Mesendoderm (in vitro differentiated cells): ENCODE results near the gene BMP8B.
"Not testable (repeated sequence)": the region's sequence is repeated elsewhere in the genome, so short reads cannot be mapped to it uniquely, and the experiment has no call there.

Source experiments
- DNase-seq: peaks from one replicate; pipeline ENCODE4 v3.0.0; 2013
- H2AK5ac ChIP-seq: 2 replicates; pipeline ENCODE4 v1.6.1; 2013; ENCODE audit warnings: low read length, inconsistent platforms
- H2BK120ac ChIP-seq: 2 replicates; pipeline ENCODE4 v1.6.1; 2013; ENCODE audit warnings: low read depth, mild to moderate bottlenecking, low read length, moderate library complexity, mixed read lengths
- H2BK15ac ChIP-seq: replicated peaks from 2 replicates; pipeline ENCODE4 v1.6.1; 2013; ENCODE audit warnings: low read depth, mild to moderate bottlenecking, moderate library complexity
- H2BK5ac ChIP-seq: 2 replicates; pipeline ENCODE4 v1.6.1; 2013; ENCODE audit warnings: low read length, inconsistent platforms
- H3K18ac ChIP-seq: 2 replicates; pipeline ENCODE4 v1.6.1; 2013; ENCODE audit warnings: mild to moderate bottlenecking, low read length, mixed read lengths
- H3K23ac ChIP-seq: one replicate; pipeline ENCODE4 v1.6.1; 2013; ENCODE audit warnings: low read length
- H3K27ac ChIP-seq: 2 replicates; pipeline ENCODE4 v1.5.1; 2013; ENCODE audit warnings: low read depth, mild to moderate bottlenecking, inconsistent platforms, low read length, moderate library complexity
- H3K27me3 ChIP-seq: 2 replicates; pipeline ENCODE4 v1.6.1; 2013; ENCODE audit warnings: low read length, control low read depth, mild to moderate bottlenecking, inconsistent platforms; ENCODE audit not compliant: insufficient read depth, poor library complexity
- H3K36me3 ChIP-seq: 2 replicates; pipeline ENCODE4 v1.6.1; 2013; ENCODE audit warnings: low read length, inconsistent platforms; ENCODE audit not compliant: control insufficient read depth, insufficient read depth
- H3K4ac ChIP-seq: one replicate; pipeline ENCODE4 v1.6.1; 2013; ENCODE audit warnings: low read depth, mild to moderate bottlenecking, low read length, moderate library complexity
- H3K4me1 ChIP-seq: 2 replicates; pipeline ENCODE4 v1.6.1; 2013; ENCODE audit warnings: low read depth, low read length, inconsistent platforms; ENCODE audit not compliant: control insufficient read depth
- H3K4me2 ChIP-seq: 2 replicates; pipeline ENCODE4 v1.6.1; 2013; ENCODE audit warnings: low read length
- H3K4me3 ChIP-seq: 2 replicates; pipeline ENCODE4 v1.5.1; 2013; ENCODE audit warnings: mild to moderate bottlenecking, low read length
- H3K56ac ChIP-seq: one replicate; pipeline ENCODE4 v1.6.1; 2013; ENCODE audit warnings: low read length
- H3K79me1 ChIP-seq: 2 replicates; pipeline ENCODE4 v1.6.1; 2013; ENCODE audit warnings: low read length, inconsistent platforms
- H3K79me2 ChIP-seq: 2 replicates; pipeline ENCODE4 v1.6.1; 2013; ENCODE audit warnings: mild to moderate bottlenecking, low read length; ENCODE audit not compliant: control insufficient read depth, insufficient read depth
- H3K9ac ChIP-seq: 2 replicates; pipeline ENCODE4 v1.6.1; 2013; ENCODE audit warnings: low read length, inconsistent platforms
- H4K5ac ChIP-seq: one replicate; pipeline ENCODE4 v1.6.1; 2013; ENCODE audit warnings: low read length
- H4K8ac ChIP-seq: one replicate; pipeline ENCODE4 v1.6.1; 2013; ENCODE audit warnings: low read depth, mild to moderate bottlenecking, control low read depth, low read length, moderate library complexity
- WGBS: extraction: QIAGEN DNeasy Blood & Tissue Kit; methylation state at CpG from one replicate; pipeline ENCODE4 v1.1.7; 2013; ENCODE audit warnings: low lambda C conversion rate, missing lambda C conversion rate; ENCODE audit not compliant: insufficient coverage; ENCODE audit errors: extremely low coverage; 5-methylcytosine and 5-hydroxymethylcytosine counted together

BMP8B gene

GRCh38 chr1:39833121-39833520, 44.5 kb upstream of the BMP8B start:
- Histone ChIP-seq H4K8ac (no peak overlapping the region), H3K27me3 (no peaks in the 10 kb centered on the region), H3K9ac (no peak overlapping the region), H3K36me3 (no peaks in the 10 kb centered on the region), H3K56ac (no peak overlapping the region), H4K5ac (no peak overlapping the region), H2AK5ac (no peak overlapping the region), H3K4me3 (no peak overlapping the region), H3K23ac (no peak overlapping the region), H2BK5ac (no peak overlapping the region), H3K4me2 (no peak overlapping the region), H3K27ac (no peak overlapping the region), H3K79me1 (no peaks in the 10 kb centered on the region), H2BK120ac (no peak overlapping the region), H3K4me1 (peaks cover 4% of the 10 kb centered on the region), H3K18ac (no peak overlapping the region), H3K4ac (no peak overlapping the region), H2BK15ac (no peak overlapping the region), H3K79me2 (no peaks in the 10 kb centered on the region)
- WGBS: no CpG with 5 or more reads among the region's 2 CpGs
- DNase-seq: no peak

GRCh38 chr1:39832294-39832693, 43.6 kb upstream of the BMP8B start:
- no CpG with 5 or more reads among the region's 6 CpGs for WGBS
- H2AK5ac ChIP-seq: no peak overlapping the region

GRCh38 chr1:39829791-39830533, 41.3 kb upstream of the BMP8B start:
- Histone ChIP-seq H3K27me3 (no peaks in the 10 kb centered on the region), H3K23ac (no peak overlapping the region), H2BK5ac (no peak overlapping the region), H3K27ac (no peak overlapping the region), H3K4me1 (peaks cover 4% of the 10 kb centered on the region), H3K9ac (no peak overlapping the region), H3K18ac (no peak overlapping the region), H3K4me3 (no peak overlapping the region), H3K79me1 (no peaks in the 10 kb centered on the region), H3K36me3 (no peaks in the 10 kb centered on the region), H4K5ac (no peak overlapping the region), H2AK5ac (no peak overlapping the region), H3K56ac (no peak overlapping the region), H4K8ac (no peak overlapping the region), H2BK15ac (no peak overlapping the region), H3K4me2 (no peak overlapping the region), H3K4ac (no peak overlapping the region), H3K79me2 (no peaks in the 10 kb centered on the region), H2BK120ac (no peak overlapping the region)
- DNase-seq: peak; percentile 75
- WGBS: no CpG with 5 or more reads among the region's 6 CpGs

More at GRCh38 chr1:39832294-39832693, 43.6 kb upstream of the BMP8B start:
- Histone ChIP-seq H3K4ac (no peak overlapping the region), H4K5ac (no peak overlapping the region), H3K79me1 (no peaks in the 10 kb centered on the region), H3K27ac (no peak overlapping the region), H3K79me2 (no peaks in the 10 kb centered on the region), H3K4me1 (peaks cover 4% of the 10 kb centered on the region), H2BK120ac (no peak overlapping the region), H2BK15ac (no peak overlapping the region), H3K27me3 (no peaks in the 10 kb centered on the region), H2BK5ac (no peak overlapping the region), H3K4me2 (no peak overlapping the region), H3K18ac (no peak overlapping the region), H3K9ac (no peak overlapping the region), H4K8ac (no peak overlapping the region), H3K23ac (no peak overlapping the region), H3K4me3 (no peak overlapping the region), H3K56ac (no peak overlapping the region), H3K36me3 (no peaks in the 10 kb centered on the region)
- DNase-seq: no peak

GRCh38 chr1:39828734-39829133, 40.1 kb upstream of the BMP8B start:
- no peak overlapping the region for H3K4me3 ChIP-seq
- H3K4ac ChIP-seq: no peak overlapping the region
- no peaks in the 10 kb centered on the region for H3K36me3 ChIP-seq
- no peak overlapping the region for H2BK120ac ChIP-seq
- no peak overlapping the region for H3K27ac ChIP-seq
- no peaks in the 10 kb centered on the region for H3K79me2 ChIP-seq
- no peak overlapping the region for H2BK15ac ChIP-seq
- WGBS: no CpG with 5 or more reads among the region's 2 CpGs
- H3K4me1 ChIP-seq: peaks cover 4% of the 10 kb centered on the region
- H3K56ac ChIP-seq: no peak overlapping the region
- no peak overlapping the region for H3K4me2 ChIP-seq
- H4K5ac ChIP-seq: no peak overlapping the region
- no peak overlapping the region for H2BK5ac ChIP-seq
- H3K9ac ChIP-seq: no peak overlapping the region
- no peak for DNase-seq
- no peak overlapping the region for H2AK5ac ChIP-seq
- no peak overlapping the region for H3K18ac ChIP-seq
- no peaks in the 10 kb centered on the region for H3K79me1 ChIP-seq
- no peaks in the 10 kb centered on the region for H3K27me3 ChIP-seq
- no peak overlapping the region for H3K23ac ChIP-seq
- H4K8ac ChIP-seq: no peak overlapping the region

GRCh38 chr1:39828255-39828654, 39.6 kb upstream of the BMP8B start:
- H4K8ac ChIP-seq, H3K56ac ChIP-seq, H3K18ac ChIP-seq, H2AK5ac ChIP-seq, H4K5ac ChIP-seq, H3K27me3 ChIP-seq, H3K4me2 ChIP-seq, DNase-seq, H3K79me1 ChIP-seq, H3K27ac ChIP-seq, H3K9ac ChIP-seq, H3K23ac ChIP-seq, H3K4me1 ChIP-seq, H2BK120ac ChIP-seq, H3K4ac ChIP-seq, H3K4me3 ChIP-seq, H3K79me2 ChIP-seq, H3K36me3 ChIP-seq, H2BK15ac ChIP-seq, H2BK5ac ChIP-seq: not testable (repeated sequence)
- WGBS: no CpG with 5 or more reads among the region's 6 CpGs

GRCh38 chr1:39827201-39827600, 38.5 kb upstream of the BMP8B start:
- Histone ChIP-seq H3K4me2 (no peak overlapping the region), H3K4me1 (peaks cover 4% of the 10 kb centered on the region), H2AK5ac (no peak overlapping the region), H3K27ac (no peak overlapping the region), H2BK120ac (no peak overlapping the region), H3K36me3 (no peaks in the 10 kb centered on the region), H3K79me1 (no peaks in the 10 kb centered on the region), H4K8ac (no peak overlapping the region), H4K5ac (no peak overlapping the region), H3K9ac (no peak overlapping the region), H3K4me3 (no peak overlapping the region), H2BK15ac (no peak overlapping the region), H2BK5ac (no peak overlapping the region), H3K56ac (no peak overlapping the region), H3K27me3 (no peaks in the 10 kb centered on the region), H3K79me2 (no peaks in the 10 kb centered on the region), H3K18ac (no peak overlapping the region), H3K23ac (no peak overlapping the region), H3K4ac (no peak overlapping the region)
- DNase-seq: no peak
- WGBS: no CpG with 5 or more reads among the region's 7 CpGs
